ENCODE data around the gene PTPRK.

PTPRK gene

GRCh38 chr6:128388380-128388779, 132.0 kb downstream of the PTPRK start:
- no peak for DNase-seq (ENCODE audit: low spot score)

- DNase-seq (ENCODE audit: low spot score), result no peak
These were observed 139.5 kb downstream of the PTPRK start for GRCh38 chr6:128380891-128381290.

- no peak for DNase-seq (ENCODE audit: low spot score)
These were observed 140.8 kb downstream of the PTPRK start for GRCh38 chr6:128379577-128379976.

GRCh38 chr6:128376952-128377503, 143.4 kb downstream of the PTPRK start:
- no peak for DNase-seq (ENCODE audit: low spot score)

- no peak for DNase-seq (ENCODE audit: low spot score)
These were observed 149.3 kb downstream of the PTPRK start for GRCh38 chr6:128371136-128371535.

- no peak for DNase-seq (ENCODE audit: low spot score)
These were observed 150.3 kb downstream of the PTPRK start for GRCh38 chr6:128370072-128370471.

- DNase-seq (ENCODE audit: low spot score), result no peak
These were observed 152.0 kb downstream of the PTPRK start for GRCh38 chr6:128368213-128368944.

GRCh38 chr6:128367437-128367836, 153.0 kb downstream of the PTPRK start:
- DNase-seq (ENCODE audit: low spot score), result no peak

GRCh38 chr6:128365520-128366160, 154.8 kb downstream of the PTPRK start:
- DNase-seq (ENCODE audit: low spot score), result no peak

- no peak for DNase-seq (ENCODE audit: low spot score)
These were observed 155.5 kb downstream of the PTPRK start for GRCh38 chr6:128364766-128365519.

- DNase-seq (ENCODE audit: low spot score), result no peak
These were observed 157.2 kb downstream of the PTPRK start for GRCh38 chr6:128363020-128363813.

GRCh38 chr6:128361378-128361777, 159.0 kb downstream of the PTPRK start:
- DNase-seq (ENCODE audit: low spot score), result no peak

GRCh38 chr6:128358244-128358776, 162.1 kb downstream of the PTPRK start:
- DNase-seq (ENCODE audit: low spot score), result no peak

GRCh38 chr6:128357392-128358130, 162.8 kb downstream of the PTPRK start:
- DNase-seq (ENCODE audit: low spot score), result no peak

GRCh38 chr6:128352366-128352765, 168.0 kb downstream of the PTPRK start:
- DNase-seq (ENCODE audit: low spot score), result no peak

- no peak for DNase-seq (ENCODE audit: low spot score)
These were observed 169.2 kb downstream of the PTPRK start for GRCh38 chr6:128351255-128351514.

- no peak for DNase-seq (ENCODE audit: low spot score)
These were observed 169.8 kb downstream of the PTPRK start for GRCh38 chr6:128350416-128351254.

- no peak for DNase-seq (ENCODE audit: low spot score)
These were observed 173.3 kb downstream of the PTPRK start for GRCh38 chr6:128347123-128347522.

- no peak for DNase-seq (ENCODE audit: low spot score)
These were observed 173.8 kb downstream of the PTPRK start for GRCh38 chr6:128346569-128346968.

GRCh38 chr6:128345278-128345677, 175.1 kb downstream of the PTPRK start:
- no peak for DNase-seq (ENCODE audit: low spot score)
